Nephron (organoid): ENCODE results near the gene PNPO.

Experiments
- H3K27ac Mint-ChIP-seq, 3 experiments: 2 replicates each; pipeline ENCODE4 v1.8.0; 2020; ENCODE audit warnings: mixed read lengths in 3 of 3, mild to moderate bottlenecking in 2 of 3, moderate library complexity in 1 of 3
- H3K27me3 Mint-ChIP-seq: 2 replicates; pipeline ENCODE4 v1.8.0; 2021; ENCODE audit warnings: low read depth, mild to moderate bottlenecking, moderate library complexity, mixed read lengths
- H3K36me3 Mint-ChIP-seq: 2 replicates; pipeline ENCODE4 v1.8.0; 2020; ENCODE audit warnings: low read depth, mixed read lengths
- H3K4me1 Mint-ChIP-seq: 2 replicates; pipeline ENCODE4 v1.8.0; 2020; ENCODE audit warnings: mixed read lengths
- H3K4me3 Mint-ChIP-seq, 3 experiments: 2 replicates each; pipeline ENCODE4 v1.8.0; 2020; ENCODE audit warnings: mild to moderate bottlenecking in 3 of 3, mixed read lengths in 3 of 3, moderate library complexity in 2 of 3
- H3K9me3 Mint-ChIP-seq: 2 replicates; pipeline ENCODE4 v1.8.0; 2020; ENCODE audit warnings: mixed read lengths
- TF ChIP-seq, protein P1 (sequence below), 3 experiments: fragments of 200-600 bp; sonication (generic); IDR thresholded peaks; one replicate each; pipeline ENCODE4 v1.5.0; 2021; ENCODE audit warnings: antibody characterized with exemption in 3 of 3; ENCODE audit not compliant: unreplicated experiment in 3 of 3

The PNPO gene

DNA sequence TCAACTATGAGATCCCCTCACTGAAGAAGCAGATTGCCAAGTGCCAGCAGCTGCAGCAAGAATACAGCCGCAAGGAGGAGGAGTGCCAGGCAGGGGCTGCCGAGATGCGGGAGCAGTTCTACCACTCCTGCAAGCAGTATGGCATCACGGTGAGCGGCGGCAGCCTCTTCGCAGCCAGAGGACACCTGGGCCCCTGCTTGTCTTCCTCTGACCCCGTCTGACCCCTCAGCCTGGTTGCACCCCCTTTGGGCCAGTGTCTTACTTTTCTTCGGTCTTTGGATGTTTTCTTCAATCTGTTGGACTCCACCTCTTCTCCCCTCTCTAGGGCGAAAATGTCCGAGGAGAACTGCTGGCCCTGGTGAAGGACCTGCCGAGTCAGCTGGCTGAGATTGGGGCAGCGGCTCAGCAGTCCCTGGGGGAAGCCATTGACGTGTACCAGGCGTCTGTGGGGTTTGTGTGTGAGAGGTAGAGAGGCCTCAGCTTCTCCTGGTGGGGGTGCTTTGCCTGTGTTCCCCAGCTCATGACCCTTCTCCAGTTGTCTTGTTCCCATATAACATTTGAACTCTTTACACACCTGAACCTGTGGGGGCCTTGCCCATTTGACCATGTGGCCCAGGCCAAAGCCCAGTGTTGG lies 33.9 kb downstream of the PNPO start:
- Mint-ChIP-seq H3K36me3 (peaks cover 44% of the 10 kb centered on the region), H3K4me1 (peaks cover 8% of the 10 kb centered on the region)

DNA sequence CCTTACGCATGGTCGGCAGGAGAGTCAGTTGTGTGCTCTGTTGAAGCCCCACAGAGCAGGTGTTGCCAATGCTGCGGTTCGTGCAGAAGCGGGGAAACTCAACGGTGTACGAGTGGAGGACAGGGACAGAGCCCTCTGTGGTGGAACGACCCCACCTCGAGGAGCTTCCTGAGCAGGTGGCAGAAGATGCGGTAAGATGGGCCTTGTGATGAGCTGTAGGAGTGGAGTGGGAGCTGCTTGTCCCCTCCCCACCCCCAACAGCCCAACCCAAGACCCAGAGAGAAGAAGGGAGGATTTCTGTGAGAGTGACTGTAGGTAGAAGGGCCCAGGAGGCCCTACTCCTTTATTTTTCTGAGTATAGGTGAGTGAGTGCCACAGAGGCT lies 34.4 kb downstream of the PNPO start:
- Mint-ChIP-seq H3K4me1 (peaks cover 3% of the 10 kb centered on the region), H3K36me3 (peaks cover 49% of the 10 kb centered on the region), H3K27ac (no peak overlapping the region), H3K9me3 (no peaks in the 10 kb centered on the region), H3K27me3 (peaks cover 3% of the 10 kb centered on the region), H3K4me3 (no peak overlapping the region)
- TF ChIP-seq, protein P1, sequence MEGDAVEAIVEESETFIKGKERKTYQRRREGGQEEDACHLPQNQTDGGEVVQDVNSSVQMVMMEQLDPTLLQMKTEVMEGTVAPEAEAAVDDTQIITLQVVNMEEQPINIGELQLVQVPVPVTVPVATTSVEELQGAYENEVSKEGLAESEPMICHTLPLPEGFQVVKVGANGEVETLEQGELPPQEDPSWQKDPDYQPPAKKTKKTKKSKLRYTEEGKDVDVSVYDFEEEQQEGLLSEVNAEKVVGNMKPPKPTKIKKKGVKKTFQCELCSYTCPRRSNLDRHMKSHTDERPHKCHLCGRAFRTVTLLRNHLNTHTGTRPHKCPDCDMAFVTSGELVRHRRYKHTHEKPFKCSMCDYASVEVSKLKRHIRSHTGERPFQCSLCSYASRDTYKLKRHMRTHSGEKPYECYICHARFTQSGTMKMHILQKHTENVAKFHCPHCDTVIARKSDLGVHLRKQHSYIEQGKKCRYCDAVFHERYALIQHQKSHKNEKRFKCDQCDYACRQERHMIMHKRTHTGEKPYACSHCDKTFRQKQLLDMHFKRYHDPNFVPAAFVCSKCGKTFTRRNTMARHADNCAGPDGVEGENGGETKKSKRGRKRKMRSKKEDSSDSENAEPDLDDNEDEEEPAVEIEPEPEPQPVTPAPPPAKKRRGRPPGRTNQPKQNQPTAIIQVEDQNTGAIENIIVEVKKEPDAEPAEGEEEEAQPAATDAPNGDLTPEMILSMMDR (IDR thresholded peaks at IDR 0.05; ENCODE audit: unreplicated experiment in 3 of 3), result no peak

More for the DNA sequence above, 33.9 kb downstream of the PNPO start:
- Mint-ChIP-seq H3K4me3 (no peak overlapping the region), H3K27me3 (no peaks in the 10 kb centered on the region), H3K27ac (no peak overlapping the region), H3K9me3 (no peaks in the 10 kb centered on the region)
- TF ChIP-seq, protein P1 (IDR thresholded peaks at IDR 0.05; ENCODE audit: unreplicated experiment in 3 of 3), result no peak

DNA sequence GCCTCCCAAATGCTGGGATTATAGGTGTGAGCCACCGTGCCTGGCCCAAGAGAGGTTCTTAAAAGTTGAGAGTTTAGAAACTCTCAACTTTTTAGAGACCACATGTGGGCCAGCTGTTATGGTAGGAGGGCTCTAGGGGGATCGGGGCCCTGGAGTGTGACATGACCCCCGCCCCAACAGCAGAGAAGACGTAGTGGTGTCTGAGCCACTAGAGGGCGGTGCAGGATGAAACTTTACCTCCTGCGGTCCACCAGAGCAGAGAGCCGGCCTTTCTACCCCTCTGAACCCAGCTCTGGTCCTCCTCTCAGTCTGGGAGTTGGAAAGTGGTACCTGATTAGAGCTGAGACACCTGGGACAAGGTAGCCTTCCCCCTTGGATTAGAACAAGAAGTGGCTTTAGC lies 37.0 kb downstream of the PNPO start:
- peaks cover 1% of the 10 kb centered on the region for H3K4me1 Mint-ChIP-seq
- no peak overlapping the region for H3K4me3 Mint-ChIP-seq

DNA sequence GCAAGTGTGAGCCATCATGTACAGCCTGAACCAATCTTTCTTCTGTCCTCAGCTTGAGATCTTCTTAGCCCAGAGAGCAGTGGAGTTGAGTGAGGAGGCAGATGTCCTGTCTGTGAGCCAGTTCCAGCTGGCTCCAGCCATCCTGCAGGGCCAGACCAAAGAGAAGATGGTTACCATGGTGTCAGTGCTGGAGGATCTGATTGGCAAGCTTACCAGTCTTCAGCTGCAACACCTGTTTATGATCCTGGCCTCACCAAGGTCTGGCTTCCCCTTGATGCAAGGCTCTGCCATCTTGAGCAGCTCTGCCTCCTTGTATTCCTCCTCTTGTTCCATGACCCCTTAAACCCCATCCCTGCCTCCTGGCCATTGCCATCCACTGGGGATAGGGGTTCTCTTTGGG lies 39.2 kb downstream of the PNPO start:
- TF ChIP-seq, protein P1 (IDR thresholded peaks at IDR 0.05; ENCODE audit: unreplicated experiment in 3 of 3), result no peak
- peaks cover 18% of the 10 kb centered on the region for H3K27me3 Mint-ChIP-seq
- H3K36me3 Mint-ChIP-seq, result peaks cover 63% of the 10 kb centered on the region
- H3K27ac Mint-ChIP-seq, result no peak overlapping the region
- H3K9me3 Mint-ChIP-seq, result no peaks in the 10 kb centered on the region
- no peak overlapping the region for H3K4me3 Mint-ChIP-seq
- H3K4me1 Mint-ChIP-seq, result peaks cover 10% of the 10 kb centered on the region

More for the DNA sequence above, 37.0 kb downstream of the PNPO start:
- Mint-ChIP-seq H3K27me3 (peaks cover 10% of the 10 kb centered on the region), H3K27ac (no peak overlapping the region), H3K36me3 (peaks cover 65% of the 10 kb centered on the region), H3K9me3 (no peaks in the 10 kb centered on the region)
- TF ChIP-seq, protein P1 (IDR thresholded peaks at IDR 0.05; ENCODE audit: unreplicated experiment in 3 of 3), result peak; percentile 78 to 81 (median 81)

DNA sequence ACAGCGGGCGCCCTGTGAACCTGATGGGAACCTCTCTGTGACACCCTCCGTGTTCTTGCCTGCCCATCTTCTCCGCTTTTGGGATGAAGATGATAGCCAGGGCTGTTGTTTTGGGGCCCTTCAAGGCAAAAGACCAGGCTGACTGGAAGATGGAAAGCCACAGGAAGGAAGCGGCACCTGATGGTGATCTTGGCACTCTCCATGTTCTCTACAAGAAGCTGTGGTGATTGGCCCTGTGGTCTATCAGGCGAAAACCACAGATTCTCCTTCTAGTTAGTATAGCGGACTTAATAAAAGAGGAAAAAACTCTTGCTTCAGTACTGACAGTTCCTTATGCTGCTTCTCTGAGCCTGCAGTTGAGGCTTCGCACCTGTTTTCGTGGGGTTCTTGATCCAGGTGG lies 40.1 kb downstream of the PNPO start:
- TF ChIP-seq, protein P1 (IDR thresholded peaks at IDR 0.05; ENCODE audit: unreplicated experiment in 3 of 3), result no peak

DNA sequence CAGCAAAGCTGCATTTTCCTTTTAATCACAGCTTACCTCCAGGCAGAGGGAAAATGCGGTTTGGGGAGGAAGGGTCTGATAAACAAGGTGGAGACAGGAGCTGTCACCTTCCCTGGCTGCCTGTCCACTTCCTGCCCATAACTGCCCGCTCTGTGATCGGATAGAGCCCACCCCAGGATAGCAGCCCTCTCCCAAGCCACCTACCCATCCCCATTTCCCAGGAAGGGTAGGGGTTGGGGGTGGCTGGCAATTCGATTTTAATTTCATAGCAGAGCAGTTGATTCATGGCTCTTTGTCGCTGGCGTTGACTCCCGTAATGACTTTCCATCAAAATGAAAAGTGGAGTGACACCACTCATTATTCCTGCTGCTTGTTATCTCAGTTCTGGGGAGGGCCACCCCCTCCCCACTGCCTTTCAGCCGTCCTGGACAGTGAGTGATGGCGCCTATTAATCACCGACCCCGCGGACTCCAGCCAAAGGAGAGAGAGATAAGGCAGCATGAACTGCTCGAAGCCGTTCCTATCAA lies 40.8 kb downstream of the PNPO start:
- Mint-ChIP-seq H3K4me1 (peaks cover 11% of the 10 kb centered on the region), H3K9me3 (no peaks in the 10 kb centered on the region), H3K36me3 (peaks cover 59% of the 10 kb centered on the region), H3K27me3 (peaks cover 27% of the 10 kb centered on the region), H3K4me3 (no peak overlapping the region), H3K27ac (no peak overlapping the region)
- TF ChIP-seq, protein P1 (IDR thresholded peaks at IDR 0.05; ENCODE audit: unreplicated experiment in 3 of 3), result no peak

More for the DNA sequence above, 40.1 kb downstream of the PNPO start:
- Mint-ChIP-seq H3K36me3 (peaks cover 62% of the 10 kb centered on the region), H3K4me1 (peaks cover 10% of the 10 kb centered on the region), H3K27me3 (peaks cover 21% of the 10 kb centered on the region), H3K4me3 (no peak overlapping the region), H3K27ac (no peak overlapping the region), H3K9me3 (no peaks in the 10 kb centered on the region)
